SJSA1 (cell line): Measurements from ENCODE around the gene PAX6. TPM values are rescaled to one million over a fixed set of nuclear protein-coding genes. Genes with fewer than 3 reads are reported as not detected.
"Not testable (repeated sequence)": the region's sequence is repeated elsewhere in the genome, so short reads cannot be mapped to it uniquely, and the experiment has no call there.

Source experiments
- DNase-seq, 2 experiments: peaks; one replicate each; pipeline ENCODE4 v3.0.0-alpha.2; 2015 to 2020; ENCODE audit warnings: low spot score in 2 of 2, low read depth in 1 of 2
- H3K27ac ChIP-seq: fragments of 250-450 bp; sonication (Bioruptor Pico); 2 replicates; pipeline ENCODE4 v1.5.1; 2020; ENCODE audit warnings: mild to moderate bottlenecking, moderate library complexity
- H3K27me3 ChIP-seq: fragments of 250-450 bp; sonication (Bioruptor Pico); replicated peaks from 2 replicates; pipeline ENCODE4 v1.5.1; 2020; ENCODE audit warnings: mild to moderate bottlenecking, moderate library complexity
- H3K36me3 ChIP-seq: fragments of 250-450 bp; sonication (Bioruptor Pico); 2 replicates; pipeline ENCODE4 v1.5.1; 2020; ENCODE audit warnings: mild to moderate bottlenecking
- H3K4me1 ChIP-seq: fragments of 250-450 bp; sonication (Bioruptor Pico); replicated peaks from 2 replicates; pipeline ENCODE4 v1.6.1; 2021; ENCODE audit warnings: mild to moderate bottlenecking
- H3K4me3 ChIP-seq: fragments of 250-450 bp; sonication (Bioruptor Pico); 2 replicates; pipeline ENCODE4 v1.5.1; 2020; ENCODE audit warnings: mild to moderate bottlenecking
- H3K9me3 ChIP-seq: fragments of 250-450 bp; sonication (Bioruptor Pico); replicated peaks from 2 replicates; pipeline ENCODE4 v1.5.1; 2020; ENCODE audit warnings: mild to moderate bottlenecking
- total RNA-seq: library from RNA; depleted of rRNA; stranded (reverse); fragments of >200 nt; shearing (Covaris generic); gene quantifications from 2 replicates; pipeline ENCODE4 v1.2.3, GENCODE V29; 2014

PAX6 gene
- total RNA-seq, 1 experiment from 2014 or later, result 1.7 TPM

DNA sequence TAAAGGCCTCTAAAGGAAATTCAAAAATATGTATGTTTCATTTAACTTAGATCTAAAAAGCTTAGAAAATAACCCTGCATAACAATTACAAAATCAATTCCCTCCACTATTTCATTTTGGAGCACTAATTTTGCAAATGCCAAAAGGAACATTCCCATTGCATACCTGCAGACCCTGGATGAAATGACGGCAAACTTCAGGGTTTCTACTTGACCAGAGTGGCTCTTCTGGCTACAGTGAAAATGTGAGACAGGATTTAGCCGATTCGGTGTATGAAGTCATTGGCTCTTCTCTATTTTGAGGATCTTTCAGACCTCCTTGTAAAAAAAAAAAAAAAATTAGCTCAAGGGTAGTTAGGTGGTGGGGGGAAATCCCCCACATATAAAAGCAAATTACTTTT is 44.1 kb downstream of the PAX6 start:
- Histone ChIP-seq H3K4me1 (no peaks in the 10 kb centered on the region), H3K36me3 (no peaks in the 10 kb centered on the region; the same call in 1 of the 2 replicates), H3K9me3 (no peaks in the 10 kb centered on the region), H3K4me3 (no peak overlapping the region), H3K27me3 (no peaks in the 10 kb centered on the region), H3K27ac (no peak overlapping the region)
- no peak for DNase-seq

GRCh38 chr11:31764766-31765165 is 46.4 kb downstream of the PAX6 start:
- no peak overlapping the region for H3K27ac ChIP-seq
- H3K36me3 ChIP-seq, result no peaks in the 10 kb centered on the region; the same call in 1 of the 2 replicates
- H3K27me3 ChIP-seq, result no peaks in the 10 kb centered on the region
- H3K4me3 ChIP-seq, result no peak overlapping the region
- no peaks in the 10 kb centered on the region for H3K4me1 ChIP-seq
- DNase-seq, result no peak
- no peaks in the 10 kb centered on the region for H3K9me3 ChIP-seq

DNA sequence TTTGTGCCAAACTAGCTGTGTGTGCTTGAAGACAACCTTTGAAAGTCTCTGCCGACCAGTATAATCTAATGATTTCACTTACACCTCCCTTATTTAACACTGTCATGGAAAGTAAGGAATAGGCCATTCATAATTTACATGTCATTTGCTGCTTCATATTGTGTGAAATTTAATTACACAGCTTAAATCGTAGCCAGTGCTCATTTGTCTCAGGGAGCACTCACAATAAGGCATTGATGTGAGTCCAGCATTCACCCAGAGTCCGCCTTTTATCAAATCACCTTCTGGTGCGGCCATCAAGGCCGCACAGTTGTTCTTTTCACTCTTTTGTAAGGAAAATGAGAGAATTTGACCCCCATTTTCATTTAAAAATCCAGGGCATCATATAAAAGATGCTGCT is 46.9 kb downstream of the PAX6 start:
- DNase-seq, result no peak
- H3K4me3 ChIP-seq, result no peak overlapping the region
- H3K36me3 ChIP-seq, result no peaks in the 10 kb centered on the region; the same call in 1 of the 2 replicates
- H3K4me1 ChIP-seq, result no peaks in the 10 kb centered on the region
- H3K9me3 ChIP-seq, result no peaks in the 10 kb centered on the region
- no peaks in the 10 kb centered on the region for H3K27me3 ChIP-seq
- no peak overlapping the region for H3K27ac ChIP-seq

- DNase-seq, result no peak
- H3K27ac ChIP-seq, result no peak overlapping the region
- H3K9me3 ChIP-seq, result no peaks in the 10 kb centered on the region
- H3K27me3 ChIP-seq, result no peaks in the 10 kb centered on the region
- no peaks in the 10 kb centered on the region; the same call in 1 of the 2 replicates for H3K36me3 ChIP-seq
- no peaks in the 10 kb centered on the region for H3K4me1 ChIP-seq
- H3K4me3 ChIP-seq, result no peak overlapping the region
Measured at GRCh38 chr11:31763296-31763695, 47.8 kb downstream of the PAX6 start.

DNA sequence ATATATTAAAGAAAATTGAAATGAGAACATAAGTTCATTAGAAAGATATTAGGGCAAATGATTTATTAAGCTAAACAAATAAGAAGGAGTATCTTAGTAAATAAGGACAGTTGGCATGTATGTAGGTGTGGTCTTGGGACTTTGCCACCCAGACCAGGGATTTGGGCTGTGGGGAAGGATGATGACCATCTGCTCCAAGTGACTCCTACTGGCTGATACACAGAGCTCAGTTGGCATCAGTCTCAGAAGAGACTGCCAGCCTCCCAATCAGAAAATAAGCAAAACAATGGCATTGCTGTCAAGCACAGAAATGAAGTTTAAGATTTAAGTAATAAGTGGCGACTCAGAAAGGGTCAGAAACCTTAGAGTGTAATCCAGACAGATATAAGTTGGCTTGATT is 49.5 kb downstream of the PAX6 start:
- Histone ChIP-seq H3K4me1 (no peaks in the 10 kb centered on the region), H3K9me3 (no peaks in the 10 kb centered on the region), H3K4me3 (no peak overlapping the region), H3K27me3 (no peaks in the 10 kb centered on the region), H3K27ac (no peak overlapping the region), H3K36me3 (no peaks in the 10 kb centered on the region; the same call in 1 of the 2 replicates)
- DNase-seq, result no peak

GRCh38 chr11:31757260-31757835 is 53.8 kb downstream of the PAX6 start:
- no peak for DNase-seq
- Histone ChIP-seq H3K36me3 (no peaks in the 10 kb centered on the region), H3K9me3 (no peaks in the 10 kb centered on the region), H3K27ac (no peak overlapping the region), H3K4me1 (no peaks in the 10 kb centered on the region), H3K27me3 (no peaks in the 10 kb centered on the region), H3K4me3 (no peak overlapping the region)

DNA sequence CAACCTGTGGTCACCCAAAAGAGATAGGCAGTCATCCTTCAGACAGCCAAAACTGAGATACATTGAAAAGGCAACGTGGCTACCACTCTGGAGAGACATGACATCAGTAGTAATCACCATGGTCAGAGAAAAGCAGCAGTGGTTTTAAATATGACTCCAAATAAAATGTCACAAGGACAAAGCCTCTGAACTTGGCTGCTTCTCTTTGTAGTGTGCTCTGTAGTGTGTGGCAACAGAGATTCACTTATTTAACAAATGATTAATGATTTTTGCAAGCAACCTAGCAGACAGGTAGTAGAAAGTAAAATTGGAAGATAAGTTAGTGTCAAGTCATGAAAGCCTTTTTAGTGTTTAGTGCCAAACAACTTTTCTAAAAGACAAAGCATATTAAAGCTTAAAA is 63.5 kb downstream of the PAX6 start:
- no peaks in the 10 kb centered on the region for H3K27me3 ChIP-seq
- no peak overlapping the region for H3K4me3 ChIP-seq
- DNase-seq, result no peak
- no peak overlapping the region for H3K27ac ChIP-seq
- no peaks in the 10 kb centered on the region for H3K4me1 ChIP-seq
- H3K36me3 ChIP-seq, result no peaks in the 10 kb centered on the region
- H3K9me3 ChIP-seq, result no peaks in the 10 kb centered on the region

DNA sequence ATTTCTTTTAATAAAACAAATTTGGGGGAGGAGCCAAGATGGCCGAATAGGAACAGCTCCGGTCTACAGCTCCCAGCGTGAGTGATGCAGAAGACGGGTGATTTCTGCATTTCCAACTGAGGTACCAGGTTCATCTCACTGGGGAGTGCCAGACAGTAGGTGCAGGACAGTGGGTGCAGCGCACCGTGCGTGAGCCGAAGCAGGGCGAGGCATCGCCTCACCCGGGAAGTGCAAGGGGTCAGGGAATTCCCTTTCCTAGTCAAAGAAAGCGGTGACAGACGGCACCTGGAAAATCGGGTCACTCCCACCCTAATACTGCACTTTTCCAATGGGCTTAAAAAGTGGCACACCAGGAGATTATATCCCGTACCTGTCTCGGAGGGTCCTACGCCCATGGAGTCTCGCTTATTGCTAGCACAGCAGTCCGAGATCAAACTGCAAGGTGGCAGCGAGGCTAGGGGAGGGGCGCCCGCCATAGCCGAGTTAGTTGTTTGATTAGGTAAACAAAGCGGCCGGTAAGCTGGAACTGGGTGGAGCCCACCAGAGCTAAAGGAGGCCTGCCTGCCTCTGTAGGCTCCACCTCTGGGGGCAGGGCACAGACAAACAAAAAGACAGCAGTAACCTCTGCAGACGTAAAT is 70.3 kb downstream of the PAX6 start:
- not testable (repeated sequence) for H3K9me3 ChIP-seq, H3K27ac ChIP-seq, DNase-seq, H3K36me3 ChIP-seq, H3K27me3 ChIP-seq, H3K4me1 ChIP-seq, H3K4me3 ChIP-seq

- no peak for DNase-seq
- H3K36me3 ChIP-seq, result no peaks in the 10 kb centered on the region
- no peaks in the 10 kb centered on the region for H3K27me3 ChIP-seq
- no peak overlapping the region for H3K4me3 ChIP-seq
- H3K4me1 ChIP-seq, result no peaks in the 10 kb centered on the region
- H3K27ac ChIP-seq, result no peak overlapping the region
- no peaks in the 10 kb centered on the region; the same call in 1 of the 2 replicates for H3K9me3 ChIP-seq
Measured at GRCh38 chr11:31740131-31740530, 71.0 kb downstream of the PAX6 start.
